Endothelial cell (in vitro differentiated cells): ENCODE results near the gene PLEKHA6. TPM values are rescaled to one million over a fixed set of nuclear protein-coding genes. Genes with fewer than 3 reads are reported as not detected.

Experiments used
- DNase-seq: peaks from one replicate; pipeline ENCODE4 v3.0.0; 2021; ENCODE audit warnings: low spot score
- H3K27ac Mint-ChIP-seq: one replicate; pipeline ENCODE4 v1.8.0; 2021; ENCODE audit warnings: mixed read lengths, inconsistent platforms; ENCODE audit not compliant: unreplicated experiment
- H3K27me3 Mint-ChIP-seq: one replicate; pipeline ENCODE4 v1.8.0; 2021; ENCODE audit warnings: mild to moderate bottlenecking, moderate library complexity, mixed read lengths, inconsistent platforms; ENCODE audit not compliant: unreplicated experiment
- H3K36me3 Mint-ChIP-seq: one replicate; pipeline ENCODE4 v1.8.0; 2021; ENCODE audit warnings: mild to moderate bottlenecking, low read depth, mixed read lengths, inconsistent platforms; ENCODE audit not compliant: unreplicated experiment
- H3K4me1 Mint-ChIP-seq: one replicate; pipeline ENCODE4 v1.8.0; 2021; ENCODE audit warnings: mild to moderate bottlenecking, mixed read lengths, inconsistent platforms; ENCODE audit not compliant: unreplicated experiment
- H3K4me3 Mint-ChIP-seq: one replicate; pipeline ENCODE4 v1.8.0; 2021; ENCODE audit warnings: mild to moderate bottlenecking, mixed read lengths, inconsistent platforms; ENCODE audit not compliant: unreplicated experiment
- H3K9me3 Mint-ChIP-seq: one replicate; pipeline ENCODE4 v1.8.0; 2021; ENCODE audit warnings: mixed read lengths, inconsistent platforms; ENCODE audit not compliant: unreplicated experiment
- CTCF ChIP-seq: fragments of 200-600 bp; sonication (generic); IDR thresholded peaks from one replicate; pipeline ENCODE4 v1.5.0; 2021; ENCODE audit warnings: antibody characterized with exemption; ENCODE audit not compliant: unreplicated experiment
- total RNA-seq: library from RNA; stranded (reverse); fragmentation: NEBNext Ultra II Directional; extraction: Animal tissue kit (Norgen Biotek cat#: 25700); gene quantifications from one replicate; pipeline ENCODE4 v1.2.1, GENCODE V29; 2021; ENCODE audit not compliant: unreplicated experiment

The PLEKHA6 gene
- total RNA-seq, 1 donor from 2014 or later: 3.7 TPM

GRCh38 chr1:204205486-204205885 lies 154.2 kb downstream of the PLEKHA6 start:
- Mint-ChIP-seq H3K27me3 (peaks cover 10% of the 10 kb centered on the region), H3K27ac (no peak overlapping the region), H3K4me1 (peaks cover 6% of the 10 kb centered on the region), H3K36me3 (no peaks in the 10 kb centered on the region), H3K4me3 (no peak overlapping the region), H3K9me3 (no peaks in the 10 kb centered on the region)
- no peak for DNase-seq
- TF ChIP-seq CTCF: no peak

DNA sequence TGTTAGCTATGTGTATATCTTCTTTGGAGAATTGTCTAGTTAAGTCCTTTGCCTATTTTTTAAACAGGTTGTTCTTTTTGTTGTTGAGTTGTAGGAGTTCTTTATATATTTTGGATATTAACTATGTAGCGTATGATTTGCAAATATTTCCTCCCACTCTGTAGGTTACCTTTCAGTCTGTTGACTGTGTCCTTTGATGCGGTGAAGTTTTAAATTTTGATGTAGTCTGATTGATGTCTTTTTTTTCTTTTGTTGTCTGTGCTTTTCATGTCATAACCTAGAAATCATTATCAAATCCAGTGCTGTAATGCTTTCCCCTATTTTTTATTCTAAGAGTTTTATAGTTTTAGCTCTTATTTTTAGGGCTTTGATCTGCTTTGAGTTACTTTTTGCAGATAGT lies 154.8 kb downstream of the PLEKHA6 start:
- DNase-seq: no peak
- no peaks in the 10 kb centered on the region for H3K36me3 Mint-ChIP-seq
- no peak overlapping the region for H3K27ac Mint-ChIP-seq
- TF ChIP-seq CTCF: no peak
- peaks cover 6% of the 10 kb centered on the region for H3K4me1 Mint-ChIP-seq
- peaks cover 10% of the 10 kb centered on the region for H3K27me3 Mint-ChIP-seq
- H3K4me3 Mint-ChIP-seq: no peak overlapping the region
- H3K9me3 Mint-ChIP-seq: no peaks in the 10 kb centered on the region

DNA sequence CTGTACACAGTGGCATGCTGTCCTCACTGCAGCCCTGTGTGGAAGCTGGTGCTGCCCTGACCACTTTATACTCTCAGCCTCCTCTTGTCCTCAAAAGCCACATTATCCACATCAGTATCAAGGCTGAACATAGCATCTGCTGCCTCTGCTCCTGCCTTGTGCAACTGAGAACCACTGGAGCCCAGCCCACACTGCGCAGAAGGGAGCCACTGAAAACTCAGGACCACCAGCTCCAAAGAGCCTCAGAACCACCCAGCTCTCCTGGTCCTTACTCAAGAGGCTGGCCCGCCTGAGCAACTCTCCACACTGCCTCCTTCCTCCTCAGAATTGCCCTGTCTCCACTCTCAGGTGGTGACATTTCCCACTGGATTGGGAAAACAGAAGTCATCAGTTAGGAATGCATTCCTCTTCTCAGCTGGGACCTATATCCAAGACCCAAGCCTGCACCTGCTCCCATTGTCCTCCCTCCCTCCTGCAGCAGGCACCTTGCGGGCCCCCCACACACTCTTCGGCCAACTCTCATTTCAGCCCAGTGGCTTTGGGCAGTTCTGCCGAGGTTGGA lies 156.4 kb downstream of the PLEKHA6 start:
- Mint-ChIP-seq H3K4me3 (no peak overlapping the region), H3K4me1 (peaks cover 13% of the 10 kb centered on the region), H3K9me3 (no peaks in the 10 kb centered on the region), H3K36me3 (no peaks in the 10 kb centered on the region), H3K27ac (no peak overlapping the region), H3K27me3 (peaks cover 12% of the 10 kb centered on the region)
- no peak for DNase-seq
- TF ChIP-seq CTCF: no peak

DNA sequence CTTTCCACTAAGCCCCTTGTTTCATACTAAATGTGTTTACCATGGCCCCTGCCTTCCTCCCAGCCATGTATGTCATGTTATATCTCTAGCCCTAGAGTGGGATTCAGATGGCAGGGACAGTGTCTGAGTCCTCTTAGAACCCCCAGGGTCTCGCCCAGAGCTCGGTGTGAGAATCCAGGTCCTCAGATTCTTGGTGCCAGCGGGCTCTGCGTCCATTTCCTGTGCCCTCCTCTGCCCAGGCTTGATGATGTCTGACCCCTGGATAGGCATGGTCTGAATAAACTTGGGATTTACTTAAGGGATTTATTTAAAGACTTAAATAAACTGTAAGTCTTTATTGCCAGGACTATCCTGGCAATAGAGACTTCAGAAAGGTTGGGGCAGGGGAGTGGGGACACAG lies 157.2 kb downstream of the PLEKHA6 start:
- Mint-ChIP-seq H3K4me1 (peaks cover 13% of the 10 kb centered on the region), H3K27ac (no peak overlapping the region), H3K36me3 (no peaks in the 10 kb centered on the region), H3K9me3 (no peaks in the 10 kb centered on the region), H3K27me3 (peaks cover 15% of the 10 kb centered on the region), H3K4me3 (no peak overlapping the region)
- no peak for DNase-seq
- no peak for TF ChIP-seq CTCF

DNA sequence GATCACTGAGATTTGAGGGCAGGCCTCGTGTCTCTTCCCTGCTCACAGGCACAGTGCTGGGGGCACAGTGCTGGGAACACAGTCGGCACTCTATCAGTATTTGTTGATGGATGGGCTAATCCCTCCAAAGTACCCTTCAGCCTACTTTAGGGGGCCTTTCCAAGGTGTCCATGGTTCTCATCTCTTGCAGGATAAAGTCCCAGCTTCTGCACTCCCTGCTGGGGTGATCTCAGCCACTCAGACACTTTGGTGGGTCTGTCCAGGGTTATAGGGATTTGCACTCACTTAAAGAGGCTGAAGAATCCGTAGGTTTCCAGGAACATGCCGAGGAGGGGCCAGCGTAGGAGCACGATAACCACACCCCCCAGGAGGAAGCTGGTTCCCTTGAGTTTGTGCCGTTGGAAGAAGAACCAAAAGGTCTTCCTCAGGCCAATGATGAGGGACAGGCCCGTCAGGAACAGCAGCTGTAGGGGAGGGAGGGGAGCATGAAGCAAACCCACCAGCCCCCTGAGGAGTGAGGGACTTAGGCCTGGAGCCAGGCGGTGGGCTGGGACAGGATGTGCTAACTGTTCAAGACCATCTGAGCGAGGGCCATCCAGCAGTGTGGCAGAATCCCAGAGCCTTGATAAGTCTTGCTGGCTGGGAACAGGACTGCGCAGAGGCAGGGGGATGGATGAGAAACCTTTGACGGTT lies 158.2 kb downstream of the PLEKHA6 start:
- H3K4me1 Mint-ChIP-seq: peaks cover 16% of the 10 kb centered on the region
- no peak overlapping the region for H3K4me3 Mint-ChIP-seq
- no peak for TF ChIP-seq CTCF
- no peak overlapping the region for H3K27ac Mint-ChIP-seq
- peaks cover 15% of the 10 kb centered on the region for H3K27me3 Mint-ChIP-seq
- no peaks in the 10 kb centered on the region for H3K36me3 Mint-ChIP-seq
- no peak for DNase-seq
- no peaks in the 10 kb centered on the region for H3K9me3 Mint-ChIP-seq
